SK-MEL-5 (cell line): ENCODE data around the gene ID4. TPM values are rescaled to one million over a fixed set of nuclear protein-coding genes. Genes with fewer than 3 reads are reported as not detected.
A peak's percentile ranks its signal among the peaks of the same experiment; 100 is the strongest.
"Not testable (repeated sequence)": the region's sequence is repeated elsewhere in the genome, so short reads cannot be mapped to it uniquely, and the experiment has no call there.

ENCODE experiments used
- DNase-seq: peaks from one replicate; pipeline ENCODE4 v3.0.0-alpha.2; 2016; ENCODE audit warnings: low read depth, low spot score
- in situ Hi-C: cut with HindIII; loops from 2 replicates; pipeline ENCODE4 v1.10.0; 2016; ENCODE audit warnings: low sequenced_read_pairs, high pct_unique_total_duplicates, low pct_unique_long_range_greater_than_20kb
- total RNA-seq: library from RNA; depleted of rRNA; stranded (reverse); fragments of >200 nt; shearing (Covaris generic); gene quantifications from 2 replicates; pipeline ENCODE4 v1.2.3, GENCODE V29; 2014

The ID4 gene
- total RNA-seq, 1 experiment from 2014 or later, result 31.9 TPM

- in situ Hi-C loops, result no loop called here
- DNase-seq, result peak; percentile 33
These were observed 12.6 kb downstream of the ID4 start for GRCh38 chr6:19849755-19850154.

- DNase-seq, result peak; percentile 95
- in situ Hi-C loops, result no loop called here
These were observed 14.3 kb downstream of the ID4 start for GRCh38 chr6:19851241-19852089.

- in situ Hi-C loops, result no loop called here
- no peak for DNase-seq
These were observed 14.9 kb downstream of the ID4 start for GRCh38 chr6:19852090-19852457.

GRCh38 chr6:19852927-19853326 lies 15.8 kb downstream of the ID4 start:
- DNase-seq, result no peak
- in situ Hi-C loops, result no loop called here

- in situ Hi-C loops, DNase-seq: not testable (repeated sequence)
These were observed 17.3 kb downstream of the ID4 start for GRCh38 chr6:19854421-19855015.

- DNase-seq, result no peak
- in situ Hi-C loops, result no loop called here
These were observed 18.4 kb downstream of the ID4 start for GRCh38 chr6:19855536-19855935.

GRCh38 chr6:19857139-19857538 lies 20.0 kb downstream of the ID4 start:
- in situ Hi-C loops, result no loop called here
- DNase-seq, result no peak

- DNase-seq, result no peak
- in situ Hi-C loops, result no loop called here
These were observed 20.5 kb downstream of the ID4 start for GRCh38 chr6:19857703-19858102.

GRCh38 chr6:19860235-19860877 lies 23.2 kb downstream of the ID4 start:
- DNase-seq, result no peak
- in situ Hi-C loops, result no loop called here

GRCh38 chr6:19864285-19864684 lies 27.1 kb downstream of the ID4 start:
- in situ Hi-C loops, result no loop called here
- no peak for DNase-seq

- in situ Hi-C loops, result no loop called here
- DNase-seq, result no peak
These were observed 28.0 kb downstream of the ID4 start for GRCh38 chr6:19865178-19865577.

GRCh38 chr6:19866173-19866984 lies 29.2 kb downstream of the ID4 start:
- in situ Hi-C loops, result no loop called here
- DNase-seq, result no peak

GRCh38 chr6:19866985-19867627 lies 29.9 kb downstream of the ID4 start:
- in situ Hi-C loops, result no loop called here
- peak; percentile 95 for DNase-seq

GRCh38 chr6:19869464-19869863 lies 32.3 kb downstream of the ID4 start:
- in situ Hi-C loops, result no loop called here
- DNase-seq, result peak; percentile 32

GRCh38 chr6:19870322-19870721 lies 33.2 kb downstream of the ID4 start:
- in situ Hi-C loops, result no loop called here
- DNase-seq, result no peak

GRCh38 chr6:19873031-19873430 lies 35.9 kb downstream of the ID4 start:
- DNase-seq, result peak; percentile 83
- in situ Hi-C loops, result no loop called here

GRCh38 chr6:19876672-19877071 lies 39.5 kb downstream of the ID4 start:
- in situ Hi-C loops, result no loop called here
- DNase-seq, result no peak

- in situ Hi-C loops, result no loop called here
- DNase-seq, result no peak
These were observed 42.5 kb downstream of the ID4 start for GRCh38 chr6:19879663-19880062.
